GM13976 (cell line): ENCODE results near the gene MEIS1.

Source experiments
- DNase-seq: peaks from one replicate; pipeline ENCODE4 v3.0.0; 2012; ENCODE audit warnings: low spot score
- CTCF ChIP-seq: IDR thresholded peaks from 2 replicates; pipeline ENCODE4 v1.5.1; 2012; ENCODE audit warnings: borderline replicate concordance, mild to moderate bottlenecking; ENCODE audit not compliant: insufficient read depth; ENCODE audit errors: extremely low read depth, missing control alignments, control extremely low read depth
- in situ Hi-C: fragments of 300-500 bp; cut with MboI; formaldehyde crosslinking; loops from one replicate; pipeline ENCODE4 v1.12.0; 2022; ENCODE audit warnings: low sequenced_read_pairs, mixed read lengths, inconsistent platforms; ENCODE audit not compliant: unreplicated experiment

MEIS1 gene

DNA sequence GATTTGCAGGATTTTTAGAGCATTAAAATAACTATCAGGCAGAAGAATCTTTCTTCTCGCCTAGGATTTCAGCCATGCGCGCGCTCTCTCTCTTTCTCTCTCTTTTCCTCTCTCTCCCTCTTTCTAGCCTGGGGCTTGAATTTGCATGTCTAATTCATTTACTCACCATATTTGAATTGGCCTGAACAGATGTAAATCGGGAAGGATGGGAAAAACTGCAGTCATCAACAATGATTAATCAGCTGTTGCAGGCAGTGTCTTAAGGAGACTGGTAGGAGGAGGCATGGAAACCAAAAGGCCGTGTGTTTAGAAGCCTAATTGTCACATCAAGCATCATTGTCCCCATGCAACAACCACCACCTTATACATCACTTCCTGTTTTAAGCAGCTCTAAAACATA lies 137.0 kb downstream of the MEIS1 start:
- in situ Hi-C loops, result no loop called here
- no peak for DNase-seq
- no peak for TF ChIP-seq CTCF

- DNase-seq, result no peak
- in situ Hi-C loops, result no loop called here
- TF ChIP-seq CTCF, result no peak
These were observed 137.5 kb downstream of the MEIS1 start for GRCh38 chr2:66572391-66572790.

DNA sequence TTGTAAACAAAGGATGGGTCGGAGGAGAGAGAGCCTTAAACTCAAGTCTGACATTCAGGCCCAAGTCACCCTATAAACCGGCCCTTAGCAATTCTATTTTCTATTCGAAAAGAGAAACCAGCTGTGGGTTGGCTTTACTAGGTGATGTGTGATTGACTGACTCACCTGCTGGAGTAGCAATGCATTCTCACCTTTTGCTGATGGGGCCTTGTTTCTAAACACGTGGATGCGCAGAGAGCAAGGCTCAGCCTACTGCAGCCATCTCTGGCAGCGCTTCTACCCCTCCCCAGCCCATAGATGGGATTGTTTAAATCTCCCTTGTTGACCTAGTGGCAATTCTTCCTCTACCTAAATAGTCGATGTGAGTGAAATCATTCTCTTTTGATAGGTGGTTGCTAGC lies 138.5 kb downstream of the MEIS1 start:
- TF ChIP-seq CTCF, result no peak
- in situ Hi-C loops, result no loop called here
- DNase-seq, result no peak

DNA sequence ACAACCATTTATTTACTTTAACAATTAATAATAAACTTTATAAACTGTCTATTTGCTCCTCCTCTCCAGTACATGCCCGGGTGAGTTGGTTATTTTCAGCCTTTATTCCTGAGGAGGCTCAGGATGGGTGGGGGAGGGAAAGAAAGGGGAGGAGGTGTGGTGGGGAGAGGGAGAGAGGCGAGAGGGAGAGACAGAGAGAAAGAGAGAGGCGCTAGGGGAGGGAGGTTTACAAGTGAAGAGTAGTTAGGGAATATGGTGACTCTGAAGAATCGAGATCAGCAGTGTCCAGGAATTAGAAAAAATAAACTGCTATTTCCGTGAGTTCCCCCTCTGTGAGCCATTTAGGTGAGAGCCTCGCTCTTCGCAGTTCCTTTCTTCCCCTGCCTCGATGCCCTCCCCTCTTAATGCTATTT lies 138.9 kb downstream of the MEIS1 start:
- no peak for DNase-seq
- TF ChIP-seq CTCF, result no peak
- in situ Hi-C loops, result no loop called here

- in situ Hi-C loops, result no loop called here
- DNase-seq, result peak; percentile 35
- TF ChIP-seq CTCF, result no peak
These were observed 140.0 kb downstream of the MEIS1 start for GRCh38 chr2:66574701-66575624.

- no peak for TF ChIP-seq CTCF
- peak; percentile 30 for DNase-seq
- in situ Hi-C loops, result no loop called here
These were observed 140.8 kb downstream of the MEIS1 start for GRCh38 chr2:66575625-66576310.

- in situ Hi-C loops, result no loop called here
- DNase-seq, result peak; percentile 29
These were observed 141.3 kb downstream of the MEIS1 start for GRCh38 chr2:66576311-66576560.

More at GRCh38 chr2:66576311-66576560, 141.3 kb downstream of the MEIS1 start:
- TF ChIP-seq CTCF, result no peak
